IMR-90 (cell line): Measurements from ENCODE around the gene PSG1. TPM values are rescaled to one million over a fixed set of nuclear protein-coding genes. Genes with fewer than 3 reads are reported as not detected.

Experiments
- ATAC-seq: fragments of 200-7000 bp; cut with Tn5 transposase; 2 replicates; pipeline ENCODE4 v1.9.1; 2020; ENCODE audit warnings: low read depth, mild to moderate bottlenecking, moderate library complexity
- BruUV-seq: library from RNA; stranded (reverse); fragments of 400-500 nt; replicated peaks from 2 replicates; lab custom pipeline; 2021; lab: Mats Ljungman, UMichigan
- CTCF ChIA-PET: fragments of 300-600 bp; formaldehyde crosslinking; extraction: SDS; loops from one replicate; lab custom pipeline; 2021; ENCODE audit warnings: antibody characterized with exemption; lab: Yijun Ruan, JAX
- POLR2A ChIA-PET: fragments of 300-600 bp; sonication (Branson Sonifier 250); formaldehyde crosslinking; loops from one replicate; lab custom pipeline; 2022; ENCODE audit warnings: antibody characterized with exemption; ENCODE audit not compliant: unreplicated experiment; lab: Charles Lee
- DNase-seq: peaks from one replicate; pipeline ENCODE4 v3.0.0; 2013
- H2AFZ ChIP-seq: replicated peaks from 2 replicates; pipeline ENCODE3; 2013; ENCODE audit warnings: low read length, mild to moderate bottlenecking; ENCODE audit not compliant: poor library complexity
- H2AK5ac ChIP-seq: 2 replicates; pipeline ENCODE4 v1.6.1; 2013; ENCODE audit warnings: low read depth, low read length, inconsistent platforms
- H2AK9ac ChIP-seq: replicated peaks from 2 replicates; pipeline ENCODE3; 2013; ENCODE audit warnings: mild to moderate bottlenecking, low read depth, low read length, moderate library complexity; ENCODE audit not compliant: poor library complexity
- H2BK120ac ChIP-seq: 2 replicates; pipeline ENCODE4 v1.6.1; 2013; ENCODE audit warnings: low read depth, low read length, inconsistent platforms
- H2BK15ac ChIP-seq: 3 replicates; pipeline ENCODE4 v1.6.1; 2013; ENCODE audit warnings: low read depth, low read length, inconsistent platforms
- H2BK20ac ChIP-seq: 2 replicates; pipeline ENCODE4 v1.6.1; 2013; ENCODE audit warnings: low read depth, mild to moderate bottlenecking, inconsistent platforms, low read length, moderate library complexity
- H2BK5ac ChIP-seq: 2 replicates; pipeline ENCODE4 v1.6.1; 2013; ENCODE audit warnings: mild to moderate bottlenecking, low read depth, low read length, inconsistent platforms; ENCODE audit not compliant: poor library complexity, severe bottlenecking
- H3K14ac ChIP-seq: replicated peaks from 2 replicates; pipeline ENCODE4 v1.6.1; 2013; ENCODE audit warnings: low read depth, low read length, inconsistent platforms
- H3K18ac ChIP-seq: 2 replicates; pipeline ENCODE4 v1.6.1; 2013; ENCODE audit warnings: low read depth, low read length, control low read depth
- H3K23ac ChIP-seq: 2 replicates; pipeline ENCODE4 v1.6.1; 2013; ENCODE audit warnings: low read depth, low read length, inconsistent platforms
- H3K27ac ChIP-seq: 2 replicates; pipeline ENCODE4 v1.5.1; 2013; ENCODE audit warnings: mild to moderate bottlenecking, control low read depth, low read length; ENCODE audit not compliant: insufficient read depth
- H3K27me3 ChIP-seq: 2 replicates; pipeline ENCODE4 v1.6.1; 2013; ENCODE audit warnings: low read length; ENCODE audit not compliant: control insufficient read depth, insufficient read depth
- H3K36me3 ChIP-seq: 2 replicates; pipeline ENCODE4 v1.6.1; 2013; ENCODE audit warnings: low read length, mixed read lengths; ENCODE audit not compliant: control insufficient read depth, insufficient read depth
- H3K4ac ChIP-seq: 2 replicates; pipeline ENCODE4 v1.6.1; 2013; ENCODE audit warnings: low read depth, low read length, inconsistent platforms
- H3K4me1 ChIP-seq: 2 replicates; pipeline ENCODE4 v1.6.1; 2013; ENCODE audit warnings: low read length, mixed read lengths; ENCODE audit not compliant: control insufficient read depth, insufficient read depth
- H3K4me2 ChIP-seq: 2 replicates; pipeline ENCODE4 v1.6.1; 2013; ENCODE audit warnings: low read depth, mild to moderate bottlenecking, control low read depth, low read length, moderate library complexity
- H3K4me3 ChIP-seq: 2 replicates; pipeline ENCODE4 v1.5.1; 2013; ENCODE audit warnings: low read depth, mild to moderate bottlenecking, control low read depth, low read length, moderate library complexity; ENCODE audit not compliant: insufficient read depth
- H3K56ac ChIP-seq: 2 replicates; pipeline ENCODE4 v1.6.1; 2013; ENCODE audit warnings: low read length, inconsistent platforms; ENCODE audit not compliant: insufficient read depth; ENCODE audit errors: extremely low read depth
- H3K79me1 ChIP-seq, 2 experiments: 2 replicates each; pipeline ENCODE4 v1.6.1; 2013; ENCODE audit warnings: low read length in 2 of 2, inconsistent platforms in 1 of 2, low read depth in 1 of 2
- H3K9ac ChIP-seq: 2 replicates; pipeline ENCODE4 v1.6.1; 2013; ENCODE audit warnings: low read depth, low read length, control low read depth
- H3K9me1 ChIP-seq: 2 replicates; pipeline ENCODE4 v1.6.1; 2013; ENCODE audit warnings: low read length, inconsistent platforms; ENCODE audit not compliant: insufficient read depth
- H3K9me3 ChIP-seq: 2 replicates; pipeline ENCODE4 v1.6.1; 2013; ENCODE audit warnings: low read length; ENCODE audit not compliant: control insufficient read depth, insufficient read depth
- H4K20me1 ChIP-seq: 2 replicates; pipeline ENCODE4 v1.6.1; 2013; ENCODE audit warnings: low read length, inconsistent platforms; ENCODE audit not compliant: insufficient read depth
- H4K5ac ChIP-seq: 2 replicates; pipeline ENCODE4 v1.6.1; 2013; ENCODE audit warnings: mild to moderate bottlenecking, low read depth, low read length, control low read depth
- H4K8ac ChIP-seq, 2 experiments: 2 replicates each; pipeline ENCODE4 v1.6.1; 2013; ENCODE audit warnings: low read depth in 2 of 2, low read length in 2 of 2, control low read depth in 1 of 2, inconsistent platforms in 1 of 2
- H4K91ac ChIP-seq: 2 replicates; pipeline ENCODE4 v1.6.1; 2013; ENCODE audit warnings: low read depth, low read length, inconsistent platforms; ENCODE audit not compliant: insufficient read depth
- CHD1 ChIP-seq: IDR thresholded peaks from 2 replicates; pipeline ENCODE4 v1.6.1; 2012; ENCODE audit warnings: low read depth, low read length, improper control_type of control experiment
- FOS ChIP-seq: fragments of 150-350 bp; IDR thresholded peaks from 2 replicates; pipeline ENCODE4 v1.6.1; 2016; ENCODE audit warnings: low read depth, low read length
- USF2 ChIP-seq: fragments of 150-350 bp; IDR thresholded peaks from 2 replicates; pipeline ENCODE4 v1.6.1; 2017; ENCODE audit warnings: mild to moderate bottlenecking, antibody characterized with exemption, low read length, low read depth
- WGBS, 2 experiments: methylation state at CpG; one replicate each; pipeline versions ENCODE4 v1.1.5 to v1.1.7; 2013; ENCODE audit warnings: missing lambda C conversion rate in 2 of 2; ENCODE audit not compliant: insufficient read length in 1 of 2; ENCODE audit errors: extremely low coverage in 2 of 2; 5-methylcytosine and 5-hydroxymethylcytosine counted together
- dilution Hi-C: fragments of 300-500 bp; cut with HindIII; formaldehyde crosslinking; loops from one replicate; pipeline ENCODE4 v1.14.3; 2018; ENCODE audit warnings: low sequenced_read_pairs; ENCODE audit not compliant: unreplicated experiment
- in situ Hi-C: fragments of 300-500 bp; cut with MboI; formaldehyde crosslinking; loops from 3 replicates; pipeline ENCODE4 v1.14.3; 2019; ENCODE audit warnings: low sequenced_read_pairs, inconsistent platforms, mixed read lengths
- intact Hi-C: fragments of 100-400 bp; cut with micrococcal nuclease; formaldehyde crosslinking; loops from 2 replicates; pipeline ENCODE4 v1.10.0; 2022
- polyA plus RNA-seq, 3 experiments: library from polyadenylated mRNA; depleted of rRNA; stranded (reverse); fragments of >200 nt; gene quantifications; 2 replicates each; pipeline ENCODE4 v1.2.3, GENCODE V29; 2012; ENCODE audit warnings: low replicate concordance in 1 of 3
- total RNA-seq: library from RNA; depleted of rRNA; stranded (reverse); fragments of >200 nt; gene quantifications from 2 replicates; pipeline ENCODE4 v1.2.3, GENCODE V29; 2012
- TF ChIP-seq, protein P1 (sequence below): fragments of 150-350 bp; IDR thresholded peaks from 2 replicates; pipeline ENCODE4 v1.6.1; 2016; ENCODE audit warnings: low read depth, mild to moderate bottlenecking, low read length, moderate library complexity, borderline replicate concordance

The PSG1 gene
- total and polyA plus RNA-seq, 2 of the 4 experiments (the other 2 are of a cell fraction): 0.90 to 2.5 TPM

DNA sequence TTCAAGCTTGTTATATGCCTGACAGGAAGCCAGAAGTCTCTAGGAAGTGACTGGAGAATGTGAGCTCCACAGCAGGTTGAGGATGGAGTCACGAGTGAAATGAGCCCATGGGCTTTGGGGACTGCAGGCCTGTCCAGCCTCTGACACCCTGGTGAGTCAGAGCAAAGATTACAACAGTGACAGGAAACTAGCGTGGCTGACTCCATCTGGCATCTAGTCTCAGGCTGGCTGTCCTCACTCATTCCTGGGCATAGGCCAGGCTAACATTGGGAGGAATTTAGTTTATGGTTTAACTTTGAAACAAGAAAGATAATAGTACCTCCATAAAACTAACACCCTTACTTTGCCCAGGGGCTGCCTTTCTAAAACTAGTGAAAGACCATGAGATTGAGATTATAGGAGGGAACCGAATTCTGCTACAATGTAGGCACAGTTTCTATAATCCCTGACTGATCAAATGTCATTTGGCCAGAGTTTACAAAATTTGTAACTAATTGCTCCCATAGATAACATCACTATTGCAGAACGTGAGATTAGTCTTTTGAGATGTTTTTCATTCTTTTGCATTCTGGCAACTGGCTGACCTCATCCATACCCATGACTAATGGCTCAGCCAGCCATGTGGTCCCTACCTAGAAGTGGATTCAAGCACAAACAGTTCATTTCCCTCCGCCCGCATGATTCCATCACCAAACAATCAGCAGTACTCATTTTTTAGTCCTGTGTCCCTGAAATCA, 28.4 kb downstream of the PSG1 start (continued):
- no peak; the same call in 1 of the 2 replicates for TF ChIP-seq USF2
- no peak for TF ChIP-seq CHD1

GRCh38 chr19:42846597-42846996, 32.9 kb downstream of the PSG1 start:
- ATAC-seq (no peak), DNase-seq (peak; percentile 31)
- H3K4ac ChIP-seq: no peak overlapping the region
- TF ChIP-seq USF2 (no peak), FOS (no peak)
- TF ChIP-seq, protein P1, sequence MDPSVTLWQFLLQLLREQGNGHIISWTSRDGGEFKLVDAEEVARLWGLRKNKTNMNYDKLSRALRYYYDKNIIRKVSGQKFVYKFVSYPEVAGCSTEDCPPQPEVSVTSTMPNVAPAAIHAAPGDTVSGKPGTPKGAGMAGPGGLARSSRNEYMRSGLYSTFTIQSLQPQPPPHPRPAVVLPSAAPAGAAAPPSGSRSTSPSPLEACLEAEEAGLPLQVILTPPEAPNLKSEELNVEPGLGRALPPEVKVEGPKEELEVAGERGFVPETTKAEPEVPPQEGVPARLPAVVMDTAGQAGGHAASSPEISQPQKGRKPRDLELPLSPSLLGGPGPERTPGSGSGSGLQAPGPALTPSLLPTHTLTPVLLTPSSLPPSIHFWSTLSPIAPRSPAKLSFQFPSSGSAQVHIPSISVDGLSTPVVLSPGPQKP: no peak
- no peak overlapping the region for H3K27ac ChIP-seq
- H3K23ac ChIP-seq: no peak overlapping the region
- H2BK120ac ChIP-seq: peak overlapping the region; percentile 17; the same call in 1 of the 2 replicates
- peaks cover 7% of the 10 kb centered on the region; the same call in 1 of the 2 replicates for H3K4me1 ChIP-seq
- no peak overlapping the region for H2BK15ac ChIP-seq
- dilution Hi-C loops: no loop called here
- no peak overlapping the region for H3K4me2 ChIP-seq
- no peak overlapping the region; the same call in 1 of the 2 replicates for H4K91ac ChIP-seq
- ChIA-PET CTCF (no interaction called here), POLR2A (no interaction called here)
- no peak overlapping the region for H3K18ac ChIP-seq
- in situ Hi-C loops: no loop called here
- H2AFZ ChIP-seq: no peak overlapping the region
- no CpG with 5 or more reads among the region's 2 CpGs for WGBS, 2 experiments
- no peaks in the 10 kb centered on the region for H3K36me3 ChIP-seq
- no peak overlapping the region for H2BK5ac ChIP-seq
- intact Hi-C loops: no loop called here
- H2AK9ac ChIP-seq: no peak overlapping the region
- H4K20me1 ChIP-seq: no peaks in the 10 kb centered on the region
- no peak overlapping the region for H3K4me3 ChIP-seq
- BruUV-seq: no TSS peak
- no peak overlapping the region for H3K56ac ChIP-seq
- no peak overlapping the region for H2AK5ac ChIP-seq
- peaks cover 3% of the 10 kb centered on the region; the same call in 1 of the 2 replicates for H3K9me1 ChIP-seq
- 0 out of 4 replicates have a peak overlapping the region, but pooled peaks of 1 of the 2 experiments have one; percentile 26 for H4K8ac ChIP-seq
- H3K9me3 ChIP-seq: no peaks in the 10 kb centered on the region
- no peak overlapping the region for H3K9ac ChIP-seq
- peak overlapping the region; percentile 29; the same call in 1 of the 2 replicates for H4K5ac ChIP-seq
- H3K79me1 ChIP-seq: no peaks in the 10 kb centered on the region
- no peak overlapping the region for H2BK20ac ChIP-seq
- no peaks in the 10 kb centered on the region for H3K27me3 ChIP-seq
- no peak overlapping the region for H3K14ac ChIP-seq
